ENCODE data around the gene TMPRSS6.

GRCh38 chr22:37153901-37154300 is 44.4 kb upstream of the TMPRSS6 start:
- TF ChIP-seq YY1 (IDR thresholded peaks at IDR 0.05; ENCODE audit: insufficient read depth, insufficient read length) (no peak), SUZ12 (IDR thresholded peaks at IDR 0.05; ENCODE audit: extremely low read depth, insufficient read depth, insufficient read length) (no peak)

Data from NT2/D1 (cell line).